Inferior parietal cortex (tissue), 1 donor: ENCODE results near the gene FAM3D.
A peak's percentile ranks its signal among the peaks of the same experiment; 100 is the strongest.

Experiments
- DNase-seq: peaks from one replicate; pipeline ENCODE4 v3.0.0-alpha.2; 2016; ENCODE audit errors: extremely low spot score

FAM3D gene

GRCh38 chr3:58656631-58657030 lies 9.9 kb downstream of the FAM3D start:
- no peak for DNase-seq

DNA sequence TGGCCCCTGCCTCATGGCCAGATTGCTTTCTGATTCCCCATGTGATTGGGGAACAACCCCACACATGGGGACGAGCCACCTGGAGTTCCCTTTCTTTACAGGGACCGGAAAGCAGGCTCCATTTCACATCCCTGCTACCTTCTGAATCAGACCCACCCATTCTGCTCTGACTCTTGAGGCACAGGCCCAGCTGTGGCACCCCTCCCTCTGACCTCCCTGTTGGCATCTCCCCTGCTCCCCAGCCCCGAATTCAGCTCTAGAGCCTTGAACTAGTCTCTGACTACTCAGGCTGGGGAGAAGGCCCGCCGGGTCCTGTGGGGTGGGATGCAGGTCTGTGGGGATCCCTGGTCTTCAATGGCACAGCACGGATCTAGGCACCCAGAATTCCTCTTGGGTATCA lies 12.1 kb downstream of the FAM3D start:
- no peak for DNase-seq

DNA sequence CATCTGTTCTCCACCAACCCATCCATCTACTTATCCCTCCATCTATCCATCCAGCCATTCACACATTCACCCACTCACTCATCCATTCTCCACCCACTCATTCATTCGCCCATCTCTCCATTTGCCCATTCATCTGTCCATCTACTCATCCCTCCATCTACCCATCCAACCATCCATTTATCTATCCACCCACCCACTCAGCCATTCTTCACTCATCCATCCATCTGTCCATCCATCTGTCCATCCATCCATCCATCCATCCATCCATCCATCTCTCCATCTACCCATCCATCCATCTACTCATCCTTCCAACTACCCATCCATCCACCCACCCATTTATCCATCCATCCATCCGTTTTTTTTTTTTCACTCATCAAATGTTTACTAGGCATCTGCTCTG lies 13.9 kb downstream of the FAM3D start:
- DNase-seq: no peak

- DNase-seq: no peak
Observed at GRCh38 chr3:58651276-58651675, 15.3 kb downstream of the FAM3D start.

GRCh38 chr3:58647381-58648141 lies 19.0 kb downstream of the FAM3D start:
- DNase-seq: no peak

GRCh38 chr3:58646503-58646902 lies 20.1 kb downstream of the FAM3D start:
- DNase-seq: no peak

- DNase-seq: no peak
Observed at GRCh38 chr3:58645726-58646125, 20.8 kb downstream of the FAM3D start.

- no peak for DNase-seq
Observed at GRCh38 chr3:58642846-58643245, 23.7 kb downstream of the FAM3D start.

GRCh38 chr3:58640700-58641372 lies 25.7 kb downstream of the FAM3D start:
- peak; percentile 75 for DNase-seq

DNA sequence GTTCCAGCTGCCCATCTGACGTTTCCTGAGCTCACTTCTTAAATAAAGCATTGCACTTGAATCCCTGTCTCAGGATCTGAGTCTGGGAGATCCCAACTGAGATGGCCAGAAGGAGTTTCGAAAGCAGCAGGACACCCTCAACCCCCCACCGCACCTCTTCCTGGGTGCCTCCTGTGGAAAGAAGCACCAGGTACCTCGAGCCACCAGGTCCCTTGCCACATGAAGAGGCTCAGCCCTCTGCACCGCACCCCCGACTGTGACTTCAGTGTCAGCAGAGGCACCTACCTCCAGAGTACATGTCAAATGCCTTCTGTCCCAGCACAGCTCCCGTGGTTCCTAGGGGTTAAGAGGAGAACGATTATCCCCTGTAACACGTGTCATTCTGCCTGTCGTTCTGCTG lies 26.7 kb downstream of the FAM3D start:
- DNase-seq: no peak

GRCh38 chr3:58639001-58639400 lies 27.6 kb downstream of the FAM3D start:
- DNase-seq: no peak

DNA sequence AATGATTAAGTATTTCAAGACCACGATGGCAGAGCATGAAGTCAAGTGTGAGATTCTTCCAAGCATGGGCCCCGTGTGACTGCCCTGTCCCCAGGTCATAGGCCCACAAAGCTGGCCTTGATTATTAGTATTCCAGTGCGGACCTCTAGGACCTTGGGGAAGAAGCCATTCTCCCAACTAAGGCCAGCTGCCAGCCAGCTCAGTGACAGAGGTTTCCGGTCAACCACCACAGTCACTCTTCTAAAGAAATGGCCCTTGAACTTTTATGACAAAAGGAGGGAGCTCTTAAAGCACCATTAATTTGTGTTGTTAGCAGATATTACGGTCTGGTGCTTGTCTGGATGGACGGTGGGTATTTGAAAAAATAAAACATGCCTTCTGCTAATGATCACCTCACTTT lies 28.0 kb downstream of the FAM3D start:
- DNase-seq: no peak

GRCh38 chr3:58637509-58637908 lies 29.1 kb downstream of the FAM3D start:
- no peak for DNase-seq

DNA sequence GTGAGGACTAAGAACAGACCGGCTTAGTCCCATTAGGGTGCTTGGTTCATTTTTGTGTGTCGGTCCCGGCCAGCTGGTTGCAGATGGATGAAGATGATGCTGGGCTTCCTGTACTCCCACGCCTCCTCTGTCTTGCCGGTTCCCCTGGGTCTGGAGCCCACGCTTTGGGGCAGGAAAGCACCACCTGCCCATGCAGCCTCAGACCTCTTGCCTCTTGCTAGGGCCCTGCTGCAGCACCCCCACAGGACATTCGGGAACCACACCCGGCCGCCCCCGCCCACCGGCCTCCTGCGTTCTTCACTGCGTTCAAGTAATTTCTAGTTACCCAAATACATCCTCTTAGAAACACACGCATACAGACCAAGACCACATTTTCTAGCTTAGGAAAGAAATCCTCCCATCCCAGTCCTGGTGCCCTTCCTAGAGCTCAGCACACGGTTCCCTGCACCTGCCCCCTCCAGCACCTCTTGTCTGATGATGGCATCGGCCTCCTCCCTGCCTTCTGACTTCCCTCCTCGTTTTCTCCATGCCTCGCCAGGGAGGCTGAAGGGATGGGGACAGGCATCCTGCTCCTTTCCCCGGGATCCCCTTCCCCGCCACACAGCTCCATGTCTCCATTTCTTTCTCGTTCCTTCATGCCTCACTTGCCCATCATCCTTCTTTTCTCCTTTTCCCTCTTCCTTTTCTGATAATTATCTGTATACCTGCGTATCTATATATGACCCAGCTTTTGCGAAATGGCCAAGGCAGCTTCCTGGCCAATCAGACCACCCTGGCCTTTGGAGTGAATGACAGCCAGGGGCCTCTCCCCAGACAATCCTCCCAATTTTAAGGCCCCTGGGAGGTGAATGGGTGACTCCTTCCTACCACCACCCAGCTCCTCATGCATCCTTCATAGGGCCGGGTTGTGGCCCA lies 30.9 kb downstream of the FAM3D start:
- DNase-seq: no peak

DNA sequence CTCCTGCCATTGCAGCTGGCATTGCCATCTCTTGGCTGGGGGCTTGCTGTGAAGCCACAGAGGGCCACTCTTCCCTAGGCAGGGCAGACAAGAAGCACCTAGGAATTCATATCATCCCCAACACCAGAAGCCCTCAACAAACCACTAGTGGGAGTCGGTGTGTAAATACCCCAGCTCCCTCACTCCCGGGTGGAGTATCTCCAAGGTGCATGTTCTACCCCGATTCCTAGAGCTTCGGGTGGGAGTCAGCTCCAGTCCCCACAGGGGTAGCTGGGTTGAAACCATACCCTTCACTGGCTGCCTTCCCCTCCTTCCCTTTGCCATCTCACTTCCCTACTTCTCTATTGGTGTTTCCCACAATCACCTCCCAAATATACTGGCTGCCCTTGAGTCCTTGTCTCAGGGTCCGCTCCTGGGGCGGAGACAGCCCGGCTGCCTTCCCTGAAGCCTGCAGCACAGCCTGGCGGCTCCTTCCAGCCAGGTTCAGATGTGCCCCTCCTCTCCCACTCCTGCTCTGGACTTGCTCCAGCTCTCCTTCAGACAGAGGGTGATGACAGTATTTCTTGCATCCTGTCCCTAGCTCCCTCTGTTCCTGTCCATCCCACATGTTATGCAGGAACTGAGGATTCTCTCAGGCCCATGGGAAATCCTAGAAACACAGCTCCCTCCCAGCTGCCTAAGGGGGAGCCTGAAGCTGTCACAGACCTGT lies 33.3 kb downstream of the FAM3D start:
- DNase-seq: no peak

DNA sequence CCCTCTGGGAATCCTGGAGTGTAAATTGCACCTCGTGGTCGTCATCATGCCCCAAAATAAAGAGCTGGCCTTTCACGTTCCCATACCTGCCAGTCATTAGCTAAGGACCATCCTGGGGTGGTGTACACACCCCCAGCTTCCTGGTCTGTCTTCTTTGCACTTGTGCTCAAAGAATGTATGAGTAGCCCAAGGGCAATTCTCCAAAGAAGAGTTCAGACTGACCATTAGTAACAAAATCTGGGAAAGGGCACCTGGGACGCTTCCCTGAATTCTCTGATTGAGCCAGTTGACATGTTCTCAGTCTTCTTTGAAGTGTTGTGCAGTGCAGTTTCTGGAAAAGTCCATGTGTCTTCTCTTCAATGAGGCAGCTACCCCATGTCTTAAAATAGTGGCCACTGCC lies 34.8 kb downstream of the FAM3D start:
- DNase-seq: no peak

GRCh38 chr3:58630710-58631092 lies 35.9 kb downstream of the FAM3D start:
- no peak for DNase-seq

DNA sequence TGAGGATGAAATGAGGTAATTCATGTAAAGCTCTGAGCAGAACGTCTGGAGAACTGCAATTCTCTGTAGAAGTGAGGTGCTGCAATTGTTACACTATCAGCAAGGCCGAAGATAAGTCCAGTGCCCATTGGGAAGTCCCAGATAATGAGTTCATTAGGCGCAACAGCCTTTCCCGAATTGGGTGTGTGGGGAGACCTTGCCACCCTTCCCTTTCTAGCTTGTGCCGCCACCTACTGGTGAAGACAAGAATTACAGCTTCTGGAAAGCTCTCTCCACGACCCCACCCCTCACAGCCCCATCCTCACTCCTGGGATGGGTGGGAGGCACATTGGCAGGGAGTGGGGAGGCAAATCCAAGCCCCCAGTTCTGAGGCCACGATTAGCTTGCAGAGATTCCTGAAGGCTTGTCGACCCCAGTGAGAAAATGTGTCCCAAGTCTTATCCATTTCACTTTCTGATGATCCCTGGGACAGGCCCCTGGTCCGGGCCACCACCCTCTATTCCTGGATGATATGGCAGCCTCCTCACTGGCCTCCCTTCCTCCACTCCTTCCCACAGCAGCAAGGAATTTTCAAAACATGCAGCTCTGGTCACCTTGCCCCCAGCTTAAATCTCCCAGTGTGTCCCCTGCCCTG lies 36.4 kb downstream of the FAM3D start:
- peak; percentile 88 for DNase-seq

GRCh38 chr3:58629629-58630028 lies 36.9 kb downstream of the FAM3D start:
- no peak for DNase-seq

GRCh38 chr3:58628823-58629562 lies 37.6 kb downstream of the FAM3D start:
- no peak for DNase-seq

DNA sequence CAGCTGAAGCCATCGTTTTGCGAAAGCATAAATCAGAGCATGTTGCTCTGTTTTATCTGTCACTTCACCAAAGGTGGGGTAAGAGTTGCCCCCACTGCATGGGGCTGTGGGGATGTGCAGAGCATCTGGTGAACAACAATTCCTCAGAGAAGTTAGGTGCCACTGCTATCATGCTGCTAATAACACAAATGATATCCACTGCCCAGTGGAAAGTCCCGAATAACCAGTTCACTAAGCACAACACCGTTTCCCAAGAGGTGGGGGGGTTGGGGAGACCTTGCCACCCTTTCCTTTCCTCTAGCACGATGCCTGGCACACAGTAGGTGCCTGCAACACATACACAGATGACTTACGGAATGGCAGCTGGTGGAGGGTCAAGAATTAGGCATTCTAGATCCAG lies 38.6 kb downstream of the FAM3D start:
- no peak for DNase-seq
